ENCODE measurements around the gene HIPK2. TPM values are rescaled to one million over a fixed set of nuclear protein-coding genes. Genes with fewer than 3 reads are reported as not detected.

HIPK2 gene
- total RNA-seq, 2 donors from 2014 or later: 95.1 to 125 TPM

GRCh38 chr7:139642283-139642682 lies 135.5 kb downstream of the HIPK2 start:
- H3K36me3 Mint-ChIP-seq (ENCODE audit: low read depth): peaks cover 36% of the 10 kb centered on the region
- H3K27me3 ChIP-seq (ENCODE audit: control insufficient read depth, insufficient read depth, low read length, poor library complexity, severe bottlenecking): no peaks in the 10 kb centered on the region
- H3K9me3 ChIP-seq (ENCODE audit: control insufficient read depth, low read length): no peaks in the 10 kb centered on the region
- H3K4me1 Mint-ChIP-seq: peaks cover 13% of the 10 kb centered on the region
- no peak overlapping the region for H3K9ac ChIP-seq (ENCODE audit: extremely low read depth, low read length, poor library complexity, severe bottlenecking)
- no peaks in the 10 kb centered on the region for H3K4me1 ChIP-seq (ENCODE audit: control insufficient read depth, insufficient read depth, low read length)
- H3K27me3 Mint-ChIP-seq (ENCODE audit: insufficient read depth): no peaks in the 10 kb centered on the region
- no peak overlapping the region for H3K27ac ChIP-seq (ENCODE audit: low read depth, low read length)
- H3K9me3 Mint-ChIP-seq: no peaks in the 10 kb centered on the region
- H3K4me3 ChIP-seq (ENCODE audit: low read length): no peak overlapping the region
- no peak for TF ChIP-seq CTCF (conservative IDR thresholded peaks at IDR 0.05)
- DNase-seq: no peak
- H3K36me3 ChIP-seq (ENCODE audit: control insufficient read depth, insufficient read depth, low read length): peaks cover 66% of the 10 kb centered on the region
- no peak overlapping the region for H3K4me3 Mint-ChIP-seq
- WGBS, 2 experiments (ENCODE audit: insufficient coverage in 1 of 2, insufficient read length in 1 of 2): 94 to 100% methylated on average over 2 to 4 of the region's 4 CpGs
- H3K27ac Mint-ChIP-seq: no peak overlapping the region

- Histone ChIP-seq H3K9ac (ENCODE audit: extremely low read depth, low read length, poor library complexity, severe bottlenecking) (no peak overlapping the region), H3K4me3 (ENCODE audit: low read length) (no peak overlapping the region), H3K36me3 (ENCODE audit: control insufficient read depth, insufficient read depth, low read length) (peaks cover 74% of the 10 kb centered on the region), H3K27ac (ENCODE audit: low read depth, low read length) (no peak overlapping the region), H3K27me3 (ENCODE audit: control insufficient read depth, insufficient read depth, low read length, poor library complexity, severe bottlenecking) (no peaks in the 10 kb centered on the region), H3K4me1 (ENCODE audit: control insufficient read depth, insufficient read depth, low read length) (no peaks in the 10 kb centered on the region), H3K9me3 (ENCODE audit: control insufficient read depth, low read length) (no peaks in the 10 kb centered on the region)
- H3K4me3 Mint-ChIP-seq: no peak overlapping the region
- H3K27me3 Mint-ChIP-seq (ENCODE audit: insufficient read depth): no peaks in the 10 kb centered on the region
- peaks cover 43% of the 10 kb centered on the region for H3K36me3 Mint-ChIP-seq (ENCODE audit: low read depth)
- 97 to 100% methylated on average over 10 to 14 of the region's 14 CpGs for WGBS, 2 experiments (ENCODE audit: insufficient coverage in 1 of 2, insufficient read length in 1 of 2)
- H3K27ac Mint-ChIP-seq: no peak overlapping the region
- peaks cover 6% of the 10 kb centered on the region for H3K4me1 Mint-ChIP-seq
- no peak for DNase-seq
- H3K9me3 Mint-ChIP-seq: no peaks in the 10 kb centered on the region
- TF ChIP-seq CTCF (conservative IDR thresholded peaks at IDR 0.05): no peak
Measured at GRCh38 chr7:139641337-139641992, 136.3 kb downstream of the HIPK2 start.

GRCh38 chr7:139640681-139641080 lies 137.1 kb downstream of the HIPK2 start:
- Mint-ChIP-seq H3K4me3 (no peak overlapping the region), H3K36me3 (ENCODE audit: low read depth) (peaks cover 46% of the 10 kb centered on the region), H3K27ac (no peak overlapping the region), H3K27me3 (ENCODE audit: insufficient read depth) (no peaks in the 10 kb centered on the region), H3K4me1 (peaks cover 7% of the 10 kb centered on the region), H3K9me3 (no peaks in the 10 kb centered on the region)
- Histone ChIP-seq H3K9me3 (ENCODE audit: control insufficient read depth, low read length) (no peaks in the 10 kb centered on the region), H3K36me3 (ENCODE audit: control insufficient read depth, insufficient read depth, low read length) (peaks cover 76% of the 10 kb centered on the region), H3K4me3 (ENCODE audit: low read length) (no peak overlapping the region), H3K27ac (ENCODE audit: low read depth, low read length) (no peak overlapping the region), H3K4me1 (ENCODE audit: control insufficient read depth, insufficient read depth, low read length) (no peaks in the 10 kb centered on the region), H3K9ac (ENCODE audit: extremely low read depth, low read length, poor library complexity, severe bottlenecking) (no peak overlapping the region), H3K27me3 (ENCODE audit: control insufficient read depth, insufficient read depth, low read length, poor library complexity, severe bottlenecking) (no peaks in the 10 kb centered on the region)
- 92 to 94% methylated on average over 1 to 2 of the region's 2 CpGs for whole genome bisulfite sequencing, 2 experiments (ENCODE audit: insufficient coverage in 1 of 2, insufficient read length in 1 of 2)
- no peak for TF ChIP-seq CTCF (conservative IDR thresholded peaks at IDR 0.05)
- DNase-seq: no peak
